ENCODE data around the gene UBE2E2. TPM values are rescaled to one million over a fixed set of nuclear protein-coding genes. Genes with fewer than 3 reads are reported as not detected.

The UBE2E2 gene
- total and polyA plus RNA-seq, 2 donors from 2014 or later: 40.9 to 61.7 TPM

DNA sequence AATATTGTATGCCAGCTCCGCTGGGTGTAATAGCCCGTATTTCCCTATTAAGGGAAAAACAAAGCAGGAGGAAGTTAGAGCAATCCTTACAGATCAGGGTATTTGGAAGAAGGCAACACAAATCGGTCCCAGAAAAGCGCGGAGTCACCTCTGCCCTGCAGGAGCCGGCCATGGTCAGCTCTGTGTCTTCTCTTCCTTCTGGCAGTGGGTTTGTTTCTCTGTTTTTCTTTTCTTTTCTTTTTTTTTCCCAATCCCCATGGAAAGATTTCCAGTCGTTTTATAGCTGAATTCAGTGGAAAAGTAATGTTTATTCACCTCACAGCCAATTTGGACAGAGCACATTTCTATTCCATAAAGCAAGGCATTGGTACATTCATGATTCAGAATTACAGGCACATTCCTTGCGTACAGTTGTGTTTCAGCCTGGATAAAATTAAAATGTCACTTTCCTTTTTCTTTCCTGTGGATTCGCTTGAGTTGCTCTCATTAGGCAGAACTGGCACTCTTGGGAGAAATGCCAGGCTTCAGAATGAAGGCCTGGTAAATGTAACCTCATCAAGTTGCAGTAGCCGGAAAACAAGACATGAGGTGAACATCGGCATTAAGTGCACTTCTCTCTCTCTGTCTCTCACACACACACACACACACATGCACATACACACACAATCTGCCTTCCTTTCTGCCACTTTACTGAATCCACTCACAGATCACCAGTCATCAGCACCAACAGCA lies 398.1 kb downstream of the UBE2E2 start:
- Histone ChIP-seq H3K27ac (ENCODE audit: low read depth in 2 of 2, low read length in 2 of 2) (no peak overlapping the region), H3K4me3 (ENCODE audit: low read length in 3 of 3) (peak overlapping the region in 2 of 3 donors; percentile 17 to 26), H3K9ac (ENCODE audit: low read length in 3 of 3) (peak overlapping the region in 1 of 3 donors; percentile 51), H3K4me1 (ENCODE audit: control insufficient read depth in 2 of 3, insufficient read depth in 2 of 3, low read depth in 1 of 3, low read length in 3 of 3) (peaks cover 5 to 9% (median 5%) of the 10 kb centered on the region in 3 donors), H3K27me3 (ENCODE audit: control insufficient read depth, insufficient read depth, low read length) (no peaks in the 10 kb centered on the region), H3K9me3 (ENCODE audit: control insufficient read depth in 2 of 3, insufficient read depth in 1 of 3, low read length in 3 of 3) (no peaks in the 10 kb centered on the region), H3K36me3 (ENCODE audit: control insufficient read depth in 2 of 3, insufficient read depth in 3 of 3, low read length in 3 of 3) (no peaks in the 10 kb centered on the region)
- DNase-seq (peak in 3 of 5 donors; percentile 23 to 75 (median 69)), FAIRE-seq (no peak)
- TF ChIP-seq, protein P1, sequence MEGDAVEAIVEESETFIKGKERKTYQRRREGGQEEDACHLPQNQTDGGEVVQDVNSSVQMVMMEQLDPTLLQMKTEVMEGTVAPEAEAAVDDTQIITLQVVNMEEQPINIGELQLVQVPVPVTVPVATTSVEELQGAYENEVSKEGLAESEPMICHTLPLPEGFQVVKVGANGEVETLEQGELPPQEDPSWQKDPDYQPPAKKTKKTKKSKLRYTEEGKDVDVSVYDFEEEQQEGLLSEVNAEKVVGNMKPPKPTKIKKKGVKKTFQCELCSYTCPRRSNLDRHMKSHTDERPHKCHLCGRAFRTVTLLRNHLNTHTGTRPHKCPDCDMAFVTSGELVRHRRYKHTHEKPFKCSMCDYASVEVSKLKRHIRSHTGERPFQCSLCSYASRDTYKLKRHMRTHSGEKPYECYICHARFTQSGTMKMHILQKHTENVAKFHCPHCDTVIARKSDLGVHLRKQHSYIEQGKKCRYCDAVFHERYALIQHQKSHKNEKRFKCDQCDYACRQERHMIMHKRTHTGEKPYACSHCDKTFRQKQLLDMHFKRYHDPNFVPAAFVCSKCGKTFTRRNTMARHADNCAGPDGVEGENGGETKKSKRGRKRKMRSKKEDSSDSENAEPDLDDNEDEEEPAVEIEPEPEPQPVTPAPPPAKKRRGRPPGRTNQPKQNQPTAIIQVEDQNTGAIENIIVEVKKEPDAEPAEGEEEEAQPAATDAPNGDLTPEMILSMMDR (IDR thresholded peaks at IDR 0.05; ENCODE audit: borderline replicate concordance, extremely low read depth, insufficient read depth): no peak
- intact Hi-C loops (cut with DNase I): no loop called here

DNA sequence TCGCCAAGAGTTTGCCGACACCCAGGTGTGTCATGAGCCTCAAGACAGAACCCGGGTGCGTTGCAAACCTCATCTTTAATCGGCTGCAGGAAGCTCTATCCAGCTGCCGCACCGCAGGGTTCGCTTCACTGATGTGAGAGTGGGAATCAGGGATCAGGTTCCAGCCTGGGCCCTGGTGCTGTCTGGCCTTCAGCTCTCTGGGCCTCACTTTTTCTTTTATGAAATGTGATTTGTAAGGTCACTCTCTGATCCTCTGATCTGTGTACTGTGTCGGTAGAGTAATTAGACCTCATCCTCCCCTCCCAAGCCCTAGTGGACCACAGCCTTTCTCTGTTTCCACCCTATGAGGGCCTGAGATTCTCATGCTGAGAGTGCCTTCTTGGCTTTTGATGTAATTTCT lies 399.8 kb downstream of the UBE2E2 start:
- H3K4me3 ChIP-seq (ENCODE audit: low read length in 3 of 3): no peak overlapping the region
- H3K4me1 ChIP-seq (ENCODE audit: control insufficient read depth in 2 of 3, insufficient read depth in 2 of 3, low read depth in 1 of 3, low read length in 3 of 3): peaks cover 5 to 9% (median 8%) of the 10 kb centered on the region in 3 donors
- no peaks in the 10 kb centered on the region for H3K36me3 ChIP-seq (ENCODE audit: control insufficient read depth in 2 of 3, insufficient read depth in 3 of 3, low read length in 3 of 3)
- DNase-seq: peak in 4 of 5 donors; percentile 76 to 88 (median 78)
- no peak for FAIRE-seq
- TF ChIP-seq, protein P1 (IDR thresholded peaks at IDR 0.05; ENCODE audit: borderline replicate concordance, extremely low read depth, insufficient read depth): no peak
- H3K27ac ChIP-seq (ENCODE audit: low read depth in 2 of 2, low read length in 2 of 2): no peak overlapping the region
- H3K9ac ChIP-seq (ENCODE audit: low read length in 3 of 3): no peak overlapping the region
- H3K27me3 ChIP-seq (ENCODE audit: control insufficient read depth, insufficient read depth, low read length): no peaks in the 10 kb centered on the region
- H3K9me3 ChIP-seq (ENCODE audit: control insufficient read depth in 2 of 3, insufficient read depth in 1 of 3, low read length in 3 of 3): no peaks in the 10 kb centered on the region
- intact Hi-C loops (cut with DNase I): no loop called here

DNA sequence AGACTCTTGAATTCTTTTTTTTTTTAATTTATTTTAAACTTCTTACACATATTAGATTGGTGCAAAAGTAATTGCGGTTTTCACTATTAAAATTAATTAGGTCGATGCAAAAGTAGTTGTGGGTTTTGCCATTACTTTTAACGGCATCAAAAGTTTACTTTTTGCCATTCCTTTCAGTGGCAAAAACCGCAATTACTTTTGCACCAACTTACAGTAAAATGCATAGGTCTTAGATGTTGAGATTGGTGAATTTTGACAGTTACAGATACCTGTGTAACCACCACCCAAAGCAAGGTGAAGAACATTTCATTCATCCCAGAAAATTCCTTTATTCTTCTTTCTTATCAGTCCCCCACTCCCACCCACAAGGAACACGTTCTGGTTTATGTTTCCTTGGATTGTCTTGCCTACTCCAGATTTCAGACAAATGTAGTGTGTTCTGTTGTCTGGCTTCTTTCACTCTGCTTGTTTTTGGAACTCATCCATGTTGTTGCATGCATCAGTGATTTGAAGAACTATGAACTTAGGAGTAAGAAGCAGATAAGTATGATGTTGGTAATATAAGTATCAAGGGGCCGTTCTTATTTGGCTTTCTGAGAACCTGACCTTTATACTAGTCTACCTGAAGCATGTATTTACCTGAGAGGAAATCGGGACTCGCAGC lies 404.2 kb downstream of the UBE2E2 start:
- Histone ChIP-seq H3K4me3 (ENCODE audit: low read length in 3 of 3) (no peak overlapping the region), H3K4me1 (ENCODE audit: control insufficient read depth in 2 of 3, insufficient read depth in 2 of 3, low read depth in 1 of 3, low read length in 3 of 3) (peaks cover 0 to 2% (median 0%) of the 10 kb centered on the region in 3 donors), H3K36me3 (ENCODE audit: control insufficient read depth in 2 of 3, insufficient read depth in 3 of 3, low read length in 3 of 3) (no peaks in the 10 kb centered on the region), H3K9me3 (ENCODE audit: control insufficient read depth in 2 of 3, insufficient read depth in 1 of 3, low read length in 3 of 3) (no peaks in the 10 kb centered on the region), H3K9ac (ENCODE audit: low read length in 3 of 3) (no peak overlapping the region), H3K27me3 (ENCODE audit: control insufficient read depth, insufficient read depth, low read length) (no peaks in the 10 kb centered on the region), H3K27ac (ENCODE audit: low read depth in 2 of 2, low read length in 2 of 2) (no peak overlapping the region)
- FAIRE-seq: no peak
- no peak for DNase-seq
- intact Hi-C loops (cut with DNase I): no loop called here
- TF ChIP-seq, protein P1 (IDR thresholded peaks at IDR 0.05; ENCODE audit: borderline replicate concordance, extremely low read depth, insufficient read depth): no peak
